Memory B cell (primary cell): ENCODE measurements around the gene DTX1.

Experiments used
- ATAC-seq: fragments of 150-1000 bp; cut with Tn5 transposase; 2 replicates; pipeline ENCODE4 v1.10.0; 2021; ENCODE audit warnings: low read depth, mild to moderate bottlenecking, moderate library complexity
- DNase-seq, 2 donors: peaks; one replicate each; pipeline ENCODE4 v3.0.0; 2022; ENCODE audit warnings: low spot score in 2 of 2
- H3K27ac Mint-ChIP-seq: one replicate; pipeline ENCODE4 v1.8.0; 2022; ENCODE audit warnings: mild to moderate bottlenecking, moderate library complexity, mixed read lengths
- H3K27me3 Mint-ChIP-seq: one replicate; pipeline ENCODE4 v1.8.0; 2022; ENCODE audit warnings: mixed read lengths
- H3K36me3 Mint-ChIP-seq: one replicate; pipeline ENCODE4 v1.8.0; 2022; ENCODE audit warnings: mild to moderate bottlenecking, mixed read lengths
- H3K4me1 Mint-ChIP-seq: one replicate; pipeline ENCODE4 v1.8.0; 2022; ENCODE audit warnings: mixed read lengths
- H3K4me3 Mint-ChIP-seq: one replicate; pipeline ENCODE4 v1.8.0; 2022; ENCODE audit warnings: mild to moderate bottlenecking, moderate library complexity, mixed read lengths
- H3K9me3 Mint-ChIP-seq: one replicate; pipeline ENCODE4 v1.8.0; 2022; ENCODE audit warnings: mixed read lengths

Gene DTX1

DNA sequence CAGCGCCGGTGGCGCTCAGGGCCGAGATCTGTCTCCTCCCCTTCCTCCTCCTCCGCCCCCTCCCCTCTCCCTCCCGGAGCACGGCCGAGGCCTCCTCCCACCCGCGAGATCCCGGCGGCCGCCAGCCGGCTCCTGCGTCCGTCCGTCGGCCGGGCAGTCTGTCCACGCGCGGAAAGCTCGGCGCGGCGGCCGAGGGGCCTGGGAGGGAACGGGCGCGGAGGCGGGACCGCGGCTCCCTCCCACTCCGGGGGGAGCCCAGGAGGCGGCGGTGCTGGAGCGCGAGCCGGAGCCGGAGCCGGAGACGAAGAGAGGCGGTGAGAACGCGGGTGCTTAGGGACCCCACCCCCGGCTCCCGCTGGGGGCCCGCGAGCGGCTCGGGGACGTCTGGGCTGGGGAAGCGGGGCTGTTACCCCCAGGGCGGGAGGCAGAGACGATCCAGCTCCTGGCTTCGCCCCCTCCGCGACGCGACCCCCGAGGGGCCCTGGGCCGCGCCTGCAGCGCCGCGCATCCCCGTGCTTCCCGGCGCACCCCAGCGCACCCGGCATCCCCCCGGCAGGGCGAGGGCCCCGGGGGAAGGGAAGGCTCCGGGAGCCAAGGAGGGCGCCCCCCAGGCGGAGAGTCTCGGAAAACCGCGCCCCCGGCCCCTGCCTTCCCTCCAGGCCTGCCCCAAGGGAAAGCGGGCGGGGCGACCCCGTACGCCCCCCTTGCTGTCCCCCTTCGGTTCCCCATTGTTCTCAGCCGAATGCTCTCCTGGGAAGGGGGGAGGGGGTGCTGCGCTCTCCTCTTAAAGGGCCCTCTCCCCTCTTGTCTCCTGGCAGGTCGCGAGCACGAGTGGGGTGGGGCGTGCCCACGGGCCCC lies at the start of gene DTX1:
Gene DTX1 (plus strand): TSS at position 100 of the 858 bp plus-strand sequence. CDS start 1,463 bp downstream, outside the sequence.
- DNase-seq, result peak in 1 of 2 donors; percentile 51
- peaks cover 25% of the 10 kb centered on the region for H3K4me1 Mint-ChIP-seq
- H3K9me3 Mint-ChIP-seq, result no peaks in the 10 kb centered on the region
- no peaks in the 10 kb centered on the region for H3K27me3 Mint-ChIP-seq
- peak within 1 kb of the TSS; percentile 83 for H3K4me3 Mint-ChIP-seq
- no peaks in the 10 kb centered on the region for H3K36me3 Mint-ChIP-seq
- peak within 1 kb of the TSS; percentile 83 for H3K27ac Mint-ChIP-seq
- peak; percentile 61 for ATAC-seq

DNA sequence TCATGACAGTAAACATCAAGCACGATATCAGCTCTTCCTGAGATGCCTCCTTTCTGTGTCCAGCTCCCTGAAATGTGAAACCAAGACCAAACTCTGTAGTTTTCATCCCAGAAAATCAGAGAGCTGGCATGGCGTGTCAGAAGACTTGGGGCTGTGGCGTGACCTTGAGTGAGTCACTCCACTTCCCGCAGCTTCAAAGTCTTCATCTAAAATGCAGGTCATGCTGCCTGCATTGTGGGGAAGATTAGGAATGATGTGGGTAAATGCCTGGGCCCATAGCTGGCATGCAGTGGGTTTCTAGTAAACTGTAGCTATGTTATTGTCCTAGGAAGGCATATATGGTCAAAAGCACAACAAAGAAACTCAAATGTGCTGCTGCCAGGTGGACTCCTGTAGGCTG lies 49.4 kb upstream of the DTX1 start:
- no peak for DNase-seq
- Mint-ChIP-seq H3K4me1 (no peaks in the 10 kb centered on the region), H3K27ac (no peak overlapping the region), H3K36me3 (peaks cover 68% of the 10 kb centered on the region), H3K4me3 (no peak overlapping the region), H3K27me3 (no peaks in the 10 kb centered on the region), H3K9me3 (peaks cover 9% of the 10 kb centered on the region)
- ATAC-seq, result no peak

DNA sequence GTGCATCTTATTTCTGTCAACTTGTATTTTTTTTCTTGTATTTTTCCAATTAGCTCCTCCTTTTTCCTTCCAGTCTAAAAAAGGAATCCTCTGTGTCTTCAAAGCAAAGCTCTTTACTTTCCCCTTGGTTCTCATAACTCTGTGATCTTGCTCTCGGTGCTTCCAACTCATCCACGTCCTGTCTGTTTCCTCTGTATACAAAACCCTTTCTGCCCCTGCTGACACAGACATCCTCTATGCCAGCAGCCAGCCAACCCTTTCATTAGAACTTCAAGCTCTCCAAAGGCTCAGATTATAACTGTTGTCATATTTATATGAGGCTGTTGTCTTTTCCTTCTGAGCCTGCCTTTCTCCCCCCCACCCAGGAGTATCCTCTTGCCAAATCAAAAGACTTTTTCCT lies 45.8 kb upstream of the DTX1 start:
- no peak for ATAC-seq
- Mint-ChIP-seq H3K4me3 (no peak overlapping the region), H3K36me3 (peaks cover 49% of the 10 kb centered on the region), H3K9me3 (peaks cover 9% of the 10 kb centered on the region), H3K27ac (no peak overlapping the region), H3K27me3 (no peaks in the 10 kb centered on the region), H3K4me1 (no peaks in the 10 kb centered on the region)
- DNase-seq, result no peak

DNA sequence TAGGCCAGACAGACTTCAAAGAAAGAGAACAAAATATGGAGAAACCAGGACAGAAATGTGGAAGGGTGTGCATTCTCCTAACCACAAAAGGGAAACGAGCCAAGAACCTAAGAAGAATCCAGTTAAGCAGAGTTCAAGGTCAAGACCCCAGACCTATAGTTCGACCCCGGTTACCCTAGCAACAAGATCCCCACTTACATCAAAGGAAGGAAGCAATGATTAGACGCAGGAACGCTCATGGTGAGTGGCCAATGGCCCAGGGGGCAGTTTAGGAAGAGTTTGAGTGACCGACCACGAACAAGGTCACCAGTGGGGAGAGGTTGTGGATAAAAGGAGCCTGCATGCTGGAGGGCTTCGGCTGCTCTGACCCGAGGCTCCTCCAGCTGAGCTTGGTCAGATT lies 42.0 kb upstream of the DTX1 start:
- no peaks in the 10 kb centered on the region for H3K4me1 Mint-ChIP-seq
- H3K9me3 Mint-ChIP-seq, result peaks cover 9% of the 10 kb centered on the region
- H3K27me3 Mint-ChIP-seq, result no peaks in the 10 kb centered on the region
- no peak overlapping the region for H3K4me3 Mint-ChIP-seq
- no peak overlapping the region for H3K27ac Mint-ChIP-seq
- DNase-seq (no peak), ATAC-seq (no peak)
- peaks cover 24% of the 10 kb centered on the region for H3K36me3 Mint-ChIP-seq

DNA sequence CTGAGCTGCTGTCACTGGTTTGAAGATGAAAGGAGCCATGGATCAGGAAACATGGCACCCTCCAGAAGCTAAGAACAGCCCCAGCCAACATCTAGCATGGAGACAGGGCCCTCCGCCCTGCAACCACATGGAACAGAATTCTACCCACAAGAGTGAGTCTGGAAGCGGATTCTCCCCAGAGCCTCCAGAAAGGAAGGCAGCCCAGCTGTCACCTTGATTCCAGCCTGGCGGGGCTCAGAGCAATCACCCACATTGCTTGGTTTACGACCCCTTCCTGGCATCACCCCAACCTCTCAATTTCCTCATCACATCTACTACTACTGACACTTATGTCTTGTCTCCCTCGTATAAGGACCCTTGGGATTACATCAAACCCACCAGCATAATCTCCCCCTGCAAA lies 39.7 kb upstream of the DTX1 start:
- Mint-ChIP-seq H3K27ac (no peak overlapping the region), H3K4me3 (no peak overlapping the region), H3K9me3 (peaks cover under 1% of the 10 kb centered on the region), H3K36me3 (peaks cover 3% of the 10 kb centered on the region), H3K27me3 (peaks cover 3% of the 10 kb centered on the region), H3K4me1 (no peaks in the 10 kb centered on the region)
- ATAC-seq (no peak), DNase-seq (no peak)

DNA sequence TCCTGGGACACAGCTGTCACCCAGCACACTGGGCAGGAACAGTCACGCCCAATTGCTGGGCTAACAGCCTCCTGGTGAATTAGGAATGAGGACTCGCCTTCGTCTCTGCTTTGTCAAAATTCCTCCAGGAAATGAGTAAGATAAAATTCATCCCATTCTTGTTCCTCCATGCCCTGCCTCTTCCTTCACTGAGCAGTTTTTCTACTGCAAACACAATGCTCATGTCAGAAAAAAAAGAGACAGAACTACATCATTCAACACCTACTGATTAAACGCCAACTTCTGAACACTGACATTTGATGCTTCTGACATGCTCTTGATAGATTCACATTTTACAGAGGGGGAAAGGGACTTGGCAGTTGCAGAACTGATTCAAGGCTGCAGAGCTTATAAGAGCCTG lies 37.5 kb upstream of the DTX1 start:
- Mint-ChIP-seq H3K36me3 (no peaks in the 10 kb centered on the region), H3K27ac (no peak overlapping the region), H3K4me1 (no peaks in the 10 kb centered on the region), H3K9me3 (no peaks in the 10 kb centered on the region), H3K27me3 (peaks cover 3% of the 10 kb centered on the region), H3K4me3 (no peak overlapping the region)
- DNase-seq (no peak), ATAC-seq (no peak)

DNA sequence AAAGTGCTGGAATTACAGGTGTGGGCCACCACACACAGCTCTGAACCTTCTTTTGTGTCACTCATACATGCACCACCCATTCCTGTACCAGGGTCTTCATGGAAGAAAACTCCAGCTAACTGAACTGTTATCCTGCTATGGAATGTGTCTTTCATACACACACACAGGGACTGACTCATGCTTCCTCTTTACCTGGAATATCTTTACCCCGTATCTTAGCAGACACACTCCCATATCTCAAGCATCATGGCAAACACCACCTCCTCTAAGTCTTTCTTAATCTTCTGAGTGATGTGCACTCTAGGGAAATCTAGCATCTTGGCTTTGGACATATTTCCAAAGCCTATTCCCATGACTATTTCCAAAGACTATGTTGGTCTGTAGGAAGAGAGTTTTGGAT lies 35.0 kb upstream of the DTX1 start:
- Mint-ChIP-seq H3K36me3 (peaks cover 2% of the 10 kb centered on the region), H3K9me3 (no peaks in the 10 kb centered on the region), H3K4me3 (no peak overlapping the region), H3K27me3 (peaks cover 3% of the 10 kb centered on the region), H3K27ac (no peak overlapping the region), H3K4me1 (peaks cover 2% of the 10 kb centered on the region)
- no peak for ATAC-seq
- no peak for DNase-seq

DNA sequence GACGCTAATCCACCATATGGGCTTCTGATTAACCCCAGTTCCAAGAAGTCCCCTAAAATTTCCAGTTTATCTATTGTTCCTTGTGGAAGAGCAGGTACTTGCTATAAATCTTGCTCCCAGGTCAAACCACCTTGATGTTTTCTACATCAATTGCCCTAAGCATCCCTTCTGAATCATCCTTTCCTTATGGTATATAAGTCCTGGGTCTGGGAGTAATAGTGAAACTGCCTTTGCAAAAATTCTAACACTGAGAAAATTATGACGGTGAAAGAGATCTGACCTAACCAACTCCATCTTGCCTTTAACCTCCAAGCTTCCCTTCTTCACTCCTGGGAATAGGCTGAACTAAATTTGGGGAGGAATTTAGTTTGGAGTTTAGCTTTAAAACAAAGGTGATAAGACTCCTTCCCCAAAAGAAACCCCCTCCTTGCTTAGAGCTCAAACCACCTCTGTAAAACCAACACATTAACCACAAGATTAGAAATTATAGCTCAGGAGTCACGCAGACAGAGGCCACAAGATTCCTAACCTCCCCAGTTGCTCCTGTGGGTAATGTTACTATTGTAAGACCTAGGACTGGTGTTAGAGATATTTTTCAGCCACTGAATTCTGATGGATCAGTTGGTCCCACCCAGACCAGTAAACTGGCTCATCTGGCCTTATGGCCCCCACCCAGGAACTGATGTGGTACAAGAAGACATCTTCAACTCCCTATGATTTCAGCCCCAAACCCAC lies 33.8 kb upstream of the DTX1 start:
- Mint-ChIP-seq H3K4me1 (peaks cover 2% of the 10 kb centered on the region), H3K9me3 (no peaks in the 10 kb centered on the region), H3K27me3 (peaks cover 3% of the 10 kb centered on the region), H3K4me3 (no peak overlapping the region), H3K36me3 (peaks cover 2% of the 10 kb centered on the region), H3K27ac (no peak overlapping the region)
- ATAC-seq (no peak), DNase-seq (no peak)

DNA sequence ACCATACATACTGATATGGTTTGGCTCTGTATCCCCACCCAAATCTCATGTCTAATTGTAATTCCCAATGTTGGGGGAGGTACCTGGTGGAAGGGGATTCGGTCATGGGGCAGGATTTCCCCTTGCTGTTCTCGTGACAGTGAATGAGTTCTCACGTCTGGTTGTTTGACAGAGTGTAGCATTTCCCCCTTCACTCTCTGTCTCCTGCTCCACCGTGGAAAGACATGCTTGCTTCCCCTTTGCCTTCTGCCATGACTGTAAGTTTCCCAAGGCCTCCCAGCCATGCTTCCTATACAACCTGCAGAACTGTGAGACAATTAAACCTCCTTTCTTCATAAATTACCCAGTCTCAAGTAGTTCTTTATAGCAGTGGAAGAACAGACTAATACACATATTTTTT lies 28.8 kb upstream of the DTX1 start:
- Mint-ChIP-seq H3K27ac (no peak overlapping the region), H3K27me3 (peaks cover 1% of the 10 kb centered on the region), H3K36me3 (peaks cover 2% of the 10 kb centered on the region), H3K4me1 (peaks cover 6% of the 10 kb centered on the region), H3K9me3 (no peaks in the 10 kb centered on the region), H3K4me3 (no peak overlapping the region)
- DNase-seq, result no peak
- ATAC-seq, result no peak

DNA sequence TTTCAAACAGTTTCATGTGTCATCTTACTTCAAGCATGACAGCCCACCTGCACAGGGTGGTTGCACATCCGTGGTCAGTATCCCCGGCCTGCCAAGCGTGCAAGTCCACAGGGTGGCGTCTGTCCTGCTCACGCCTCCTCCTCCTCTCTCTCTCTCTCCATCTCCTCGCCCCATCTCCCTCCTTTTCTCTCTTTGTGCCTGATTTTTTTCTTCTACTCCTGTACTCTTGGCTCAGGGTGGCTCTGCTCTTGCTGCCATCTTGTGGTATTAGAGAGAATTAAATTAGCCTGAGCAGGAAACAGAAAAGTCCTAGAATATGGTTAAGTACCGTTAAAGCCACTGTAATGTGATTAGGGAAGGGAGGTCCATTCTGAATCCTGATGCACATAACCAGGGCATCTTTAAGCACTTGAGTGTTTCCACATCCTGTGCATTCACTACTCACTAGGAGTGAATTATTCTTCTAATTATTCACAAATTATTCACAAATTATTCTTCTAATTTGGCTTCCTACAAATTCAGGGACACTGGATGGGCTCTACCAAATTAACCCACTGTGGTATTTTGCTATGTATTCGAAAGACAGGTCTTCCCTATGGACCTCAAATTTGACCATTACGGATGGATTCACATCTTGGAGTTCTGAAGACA lies 25.5 kb upstream of the DTX1 start:
- peaks cover 3% of the 10 kb centered on the region for H3K4me1 Mint-ChIP-seq
- H3K9me3 Mint-ChIP-seq, result no peaks in the 10 kb centered on the region
- peaks cover 4% of the 10 kb centered on the region for H3K27me3 Mint-ChIP-seq
- peak in 1 of 2 donors; percentile 22 for DNase-seq
- H3K4me3 Mint-ChIP-seq, result peak overlapping the region; percentile 0
- ATAC-seq, result peak; percentile 72
- no peaks in the 10 kb centered on the region for H3K36me3 Mint-ChIP-seq
- no peak overlapping the region for H3K27ac Mint-ChIP-seq

DNA sequence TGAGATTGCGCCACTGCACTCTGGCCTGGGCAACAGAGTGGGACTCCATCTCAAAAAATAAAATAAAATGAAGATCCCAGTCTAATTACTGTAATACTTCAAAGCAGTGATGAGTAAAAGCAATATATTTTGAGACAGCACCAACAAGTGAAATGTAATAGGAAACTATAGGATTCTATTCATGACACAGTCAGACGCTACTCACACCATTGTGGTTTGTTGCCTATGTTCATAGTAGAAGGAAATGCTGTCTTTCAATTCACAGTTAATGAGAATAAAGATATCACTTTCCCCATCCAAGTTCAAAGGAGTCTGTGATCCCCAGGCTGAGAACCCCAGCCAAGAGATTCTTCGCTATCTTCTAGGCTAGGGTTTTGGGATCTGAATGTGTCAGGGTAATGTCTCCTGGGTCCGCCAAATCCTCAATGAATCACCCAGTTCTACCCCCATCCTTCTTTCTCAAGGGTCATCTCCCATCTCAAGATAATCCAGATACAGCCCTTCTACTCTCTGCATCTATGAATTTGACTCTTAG lies 16.6 kb upstream of the DTX1 start:
- Mint-ChIP-seq H3K36me3 (peaks cover 2% of the 10 kb centered on the region), H3K27ac (no peak overlapping the region), H3K4me3 (no peak overlapping the region), H3K4me1 (no peaks in the 10 kb centered on the region), H3K27me3 (peaks cover 6% of the 10 kb centered on the region), H3K9me3 (no peaks in the 10 kb centered on the region)
- DNase-seq (no peak), ATAC-seq (no peak)

DNA sequence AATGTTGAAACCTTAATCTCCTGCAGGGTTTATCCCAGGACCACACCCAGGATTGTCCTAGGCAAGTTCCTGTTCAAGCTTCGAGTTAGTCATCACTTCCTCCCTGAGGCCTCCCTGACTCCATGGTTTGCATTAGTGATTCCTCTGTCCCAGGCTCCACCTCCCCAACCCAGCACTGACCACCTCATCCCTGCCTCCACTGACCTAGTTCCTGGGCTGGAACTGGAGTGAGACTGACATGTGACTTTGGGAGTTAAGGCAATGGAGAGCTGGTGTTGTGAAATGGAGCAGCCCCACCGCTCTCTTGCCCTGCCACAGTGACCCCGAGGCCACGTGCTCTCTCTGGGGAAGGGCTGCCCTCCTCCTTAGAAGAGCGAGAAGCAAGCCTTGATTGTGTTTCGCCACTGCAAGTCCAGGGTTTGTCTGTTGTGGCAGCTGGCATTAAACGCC lies 15.8 kb upstream of the DTX1 start:
- no peak overlapping the region for H3K27ac Mint-ChIP-seq
- DNase-seq, result no peak
- no peak overlapping the region for H3K4me3 Mint-ChIP-seq
- H3K9me3 Mint-ChIP-seq, result no peaks in the 10 kb centered on the region
- H3K27me3 Mint-ChIP-seq, result peaks cover 8% of the 10 kb centered on the region
- peaks cover 2% of the 10 kb centered on the region for H3K36me3 Mint-ChIP-seq
- no peaks in the 10 kb centered on the region for H3K4me1 Mint-ChIP-seq
- no peak for ATAC-seq

DNA sequence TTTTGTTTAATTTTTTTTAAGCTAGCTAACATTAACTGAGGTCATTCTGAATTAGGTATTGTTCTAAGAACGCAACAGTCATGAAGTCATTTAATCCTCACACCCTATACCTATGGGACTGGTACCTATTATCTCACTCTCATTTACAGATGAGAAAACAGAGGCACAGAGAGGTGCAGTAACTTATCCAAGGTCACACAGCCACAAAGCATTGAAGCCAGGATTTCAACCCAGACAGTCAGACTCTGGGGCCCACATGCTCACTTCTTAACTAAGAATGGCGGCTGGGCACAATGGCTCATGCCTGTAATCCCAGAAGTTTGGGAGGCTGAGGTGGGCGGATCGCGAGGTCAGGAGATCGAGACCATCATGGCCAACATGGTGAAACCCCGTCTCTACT lies 15.0 kb upstream of the DTX1 start:
- peaks cover 2% of the 10 kb centered on the region for H3K36me3 Mint-ChIP-seq

DNA sequence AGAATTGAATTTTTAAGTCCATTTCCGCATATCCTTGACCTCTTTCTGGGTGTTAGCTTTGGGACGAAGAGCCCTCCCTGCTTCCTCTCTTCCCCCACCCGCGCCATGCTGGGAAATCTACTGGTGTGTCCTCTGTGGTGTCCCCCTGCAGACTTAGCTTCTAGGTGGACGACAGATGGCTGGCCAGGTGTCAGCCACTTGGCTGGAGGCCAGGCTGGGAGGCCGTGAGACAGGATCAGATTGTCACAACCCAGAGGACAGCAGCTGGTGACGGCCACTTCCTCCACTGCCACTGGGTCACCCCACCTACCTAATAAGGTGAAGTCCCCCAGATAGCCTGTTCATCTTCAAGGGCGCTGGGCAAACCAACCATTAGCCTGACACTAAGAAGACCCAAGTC lies 13.3 kb upstream of the DTX1 start:
- Mint-ChIP-seq H3K4me1 (no peaks in the 10 kb centered on the region), H3K9me3 (no peaks in the 10 kb centered on the region), H3K27me3 (peaks cover 9% of the 10 kb centered on the region), H3K4me3 (no peak overlapping the region), H3K27ac (no peak overlapping the region), H3K36me3 (peaks cover 2% of the 10 kb centered on the region)
- ATAC-seq, result no peak
- DNase-seq, result no peak

More for the DNA sequence above, 15.0 kb upstream of the DTX1 start:
- Mint-ChIP-seq H3K4me1 (no peaks in the 10 kb centered on the region), H3K4me3 (no peak overlapping the region), H3K27me3 (peaks cover 9% of the 10 kb centered on the region), H3K27ac (no peak overlapping the region), H3K9me3 (no peaks in the 10 kb centered on the region)
- ATAC-seq, result no peak
- DNase-seq, result no peak
